Measurements from ENCODE around the gene ZNF606. TPM values are rescaled to one million over a fixed set of nuclear protein-coding genes. Genes with fewer than 3 reads are reported as not detected.
A peak's percentile ranks its signal among the peaks of the same experiment; 100 is the strongest.
"Not testable (repeated sequence)": the region's sequence is repeated elsewhere in the genome, so short reads cannot be mapped to it uniquely, and the experiment has no call there.

Gene ZNF606
- total RNA-seq, 1 donor from 2014 or later, result 16.6 TPM

- no peak for DNase-seq (ENCODE audit: low read depth)
Observed at GRCh38 chr19:58010507-58010906, 7.9 kb upstream of the ZNF606 start.

- DNase-seq (ENCODE audit: low read depth), result no peak
Observed at GRCh38 chr19:58009666-58010301, 7.2 kb upstream of the ZNF606 start.

- no peak for DNase-seq (ENCODE audit: low read depth)
Observed at GRCh38 chr19:58009301-58009665, 6.7 kb upstream of the ZNF606 start.

- DNase-seq (ENCODE audit: low read depth), result not testable (repeated sequence)
Observed at GRCh38 chr19:58008877-58009276, 6.3 kb upstream of the ZNF606 start.

DNA sequence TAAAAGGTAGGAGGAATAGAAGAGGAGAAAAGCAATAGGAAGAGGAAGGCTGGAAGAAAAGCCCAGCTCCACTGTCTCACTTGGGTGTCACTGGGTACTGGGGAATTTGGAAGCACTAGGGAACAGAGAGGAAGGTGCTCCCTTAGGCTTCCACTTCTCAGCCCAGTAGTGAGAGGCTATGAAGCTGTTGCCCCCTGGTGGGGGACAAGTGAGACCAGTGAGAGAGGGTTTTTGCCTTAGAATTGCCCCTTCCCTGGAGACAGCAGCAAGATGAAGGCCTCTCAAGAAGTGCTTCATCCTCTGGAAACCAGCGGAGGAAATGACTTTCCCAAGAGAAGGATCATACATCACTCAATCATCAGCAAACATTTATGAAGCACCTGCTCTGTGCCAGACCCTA, 4.7 kb upstream of the ZNF606 start:
- DNase-seq (ENCODE audit: low read depth), result no peak

GRCh38 chr19:58003174-58003828, 681 bp upstream of the ZNF606 start:
- no peak for DNase-seq (ENCODE audit: low read depth)

DNA sequence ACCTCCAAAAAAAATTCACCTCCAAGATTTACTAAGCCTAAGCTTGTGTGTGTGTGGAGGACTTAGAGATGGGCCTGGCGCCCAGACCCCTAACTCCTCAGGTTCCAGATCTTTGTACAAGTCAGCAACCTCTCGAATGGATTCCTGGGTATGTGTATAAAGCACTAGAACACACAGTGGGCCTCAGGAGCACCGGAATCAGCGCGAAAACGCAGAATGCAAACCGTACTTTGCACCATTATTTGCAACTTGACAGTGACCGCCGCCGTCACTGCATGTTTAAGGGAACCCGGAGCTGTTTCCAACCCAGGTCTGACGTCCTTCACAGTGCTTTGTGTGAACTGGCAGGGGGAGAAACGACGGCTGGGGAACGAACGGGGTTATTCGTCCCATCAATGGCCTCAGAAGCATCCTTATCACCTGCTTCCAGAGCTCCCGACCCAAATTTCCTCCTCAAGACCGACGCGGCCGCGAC, 688 bp downstream of the ZNF606 start:
- DNase-seq (ENCODE audit: low read depth), result no peak

- no peak for DNase-seq (ENCODE audit: low read depth)
Observed at GRCh38 chr19:58000677-58001076, 1.9 kb downstream of the ZNF606 start.

- no peak for DNase-seq (ENCODE audit: low read depth)
Observed at GRCh38 chr19:57992841-57993240, 9.8 kb downstream of the ZNF606 start.

DNA sequence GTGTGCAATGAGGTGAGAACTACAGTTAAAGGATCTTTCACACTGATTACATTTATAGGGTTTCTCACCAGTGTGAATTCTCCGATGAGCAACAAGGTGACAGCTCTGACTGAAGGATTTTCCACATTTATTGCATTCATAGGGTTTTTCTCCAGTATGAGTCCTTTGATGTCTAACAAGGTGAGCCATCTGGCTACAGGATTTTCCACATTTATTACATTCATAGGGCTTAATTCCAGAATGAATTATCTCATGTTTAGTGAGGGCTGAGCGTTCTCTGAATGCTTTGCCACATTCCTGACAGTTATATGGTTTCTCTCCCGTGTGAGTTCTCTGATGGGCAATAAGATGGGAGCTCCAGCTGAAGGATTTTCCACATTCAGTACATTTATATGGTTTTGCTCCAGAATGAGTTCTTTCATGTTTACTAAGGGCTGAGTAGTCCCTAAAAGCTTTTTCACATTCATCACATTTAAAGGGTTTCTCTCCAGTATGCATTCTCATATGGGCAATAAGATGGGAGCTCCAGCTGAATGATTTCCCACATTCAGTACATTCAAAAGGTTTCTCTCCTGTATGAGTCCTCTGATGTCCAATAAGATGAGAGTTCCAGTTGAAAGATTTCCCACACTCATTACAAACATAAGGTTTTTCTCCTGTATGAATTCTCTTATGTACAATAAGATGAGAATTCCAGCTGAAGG, 23.9 kb downstream of the ZNF606 start:
- DNase-seq (ENCODE audit: low read depth), result peak; percentile 10

DNA sequence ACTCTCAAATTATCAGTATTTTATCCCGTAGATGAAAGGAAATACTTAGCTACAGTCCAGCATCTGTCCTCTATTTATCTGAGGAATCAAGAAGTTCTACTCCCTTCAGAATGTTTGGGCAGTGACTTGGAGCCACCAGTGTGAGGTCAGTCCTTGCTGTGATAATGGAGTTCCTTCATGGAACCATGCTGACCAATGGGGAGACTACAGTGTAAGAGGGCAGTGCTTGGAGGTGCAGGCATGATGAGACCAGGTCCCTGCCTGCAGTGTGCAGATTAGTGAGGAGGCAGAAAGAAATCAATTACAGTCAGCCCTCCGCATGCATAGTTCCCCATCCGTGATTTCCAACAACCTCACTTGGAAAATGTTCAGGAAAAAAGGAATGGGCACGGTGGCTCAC, 28.2 kb downstream of the ZNF606 start, which contains the start of gene C19orf18:
Gene C19orf18 (minus strand): TSS at position 101 of the 400 bp plus-strand sequence. CDS start 102 bp downstream, outside the sequence.
- no peak for DNase-seq (ENCODE audit: low read depth)

DNA sequence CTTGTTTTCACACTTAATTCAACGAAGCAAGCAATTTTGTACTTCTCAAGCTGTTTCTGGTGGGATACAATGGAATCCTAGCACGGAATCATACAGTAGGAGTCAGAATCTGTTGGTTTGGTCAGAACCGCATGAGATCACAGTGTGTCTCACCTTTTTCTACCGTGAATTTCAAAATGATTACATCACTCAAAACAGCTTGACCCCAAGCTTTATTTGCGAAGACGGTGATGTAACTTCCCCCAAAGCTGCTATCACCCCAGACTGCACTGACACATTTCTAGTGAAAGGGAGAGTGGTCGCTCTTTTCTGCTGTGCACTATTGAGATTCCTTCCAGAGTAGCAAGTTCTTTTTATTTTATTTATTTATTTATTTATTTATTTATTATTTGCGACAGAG, 37.9 kb downstream of the ZNF606 start:
- no peak for DNase-seq (ENCODE audit: low read depth)

DNA sequence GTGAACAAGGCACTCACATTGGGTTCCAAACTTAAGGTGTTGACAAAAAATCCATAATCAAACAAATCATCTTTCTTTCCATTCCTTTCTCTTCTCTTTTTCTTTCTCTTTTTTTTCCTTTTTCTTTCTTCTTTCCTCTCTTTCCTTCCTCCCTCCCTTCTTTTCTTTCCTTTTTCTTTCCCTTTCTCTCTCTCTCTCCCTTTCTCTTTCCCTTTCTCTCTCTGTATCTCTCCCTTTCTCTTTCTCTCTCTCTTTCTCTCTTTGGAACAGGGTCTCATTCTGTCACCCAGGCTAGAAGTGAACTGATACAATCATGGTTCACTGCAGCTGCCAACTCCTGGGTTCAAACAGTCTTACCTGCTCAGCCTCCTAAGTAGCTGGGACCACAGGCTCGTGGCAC, 40.8 kb downstream of the ZNF606 start:
- DNase-seq (ENCODE audit: low read depth), result no peak

DNA sequence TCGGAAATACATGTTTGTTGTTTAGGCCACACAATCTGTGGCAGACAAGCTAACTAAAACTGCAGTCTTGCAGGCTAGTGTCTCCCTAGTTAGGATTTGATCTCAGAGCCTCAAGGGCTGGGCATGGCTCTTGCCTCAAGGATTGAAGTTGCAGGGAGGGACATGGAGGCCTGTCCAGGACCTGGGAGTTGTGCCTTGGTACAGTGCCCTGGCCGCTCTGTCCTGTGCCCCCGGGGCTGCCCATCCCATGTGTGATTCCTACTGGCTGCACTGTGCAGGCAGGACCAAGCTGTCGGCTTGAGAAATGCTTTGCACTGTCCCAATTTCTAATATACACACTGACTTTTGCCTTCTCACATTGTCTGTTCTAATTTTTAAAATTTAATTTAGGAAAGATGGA, 47.6 kb downstream of the ZNF606 start:
- no peak for DNase-seq (ENCODE audit: low read depth)

- no peak for DNase-seq (ENCODE audit: low read depth)
Observed at GRCh38 chr19:57949702-57950101, 52.9 kb downstream of the ZNF606 start.

- no peak for DNase-seq (ENCODE audit: low read depth)
Observed at GRCh38 chr19:57949296-57949695, 53.3 kb downstream of the ZNF606 start.

GRCh38 chr19:57947419-57948134, 55.0 kb downstream of the ZNF606 start, which contains the start of gene ZNF256:
TSS of gene ZNF256 (minus strand) at chr19:57947706. CDS start at chr19:57947474, 232 bp downstream.
- peak; percentile 97 for DNase-seq (ENCODE audit: low read depth)

DNA sequence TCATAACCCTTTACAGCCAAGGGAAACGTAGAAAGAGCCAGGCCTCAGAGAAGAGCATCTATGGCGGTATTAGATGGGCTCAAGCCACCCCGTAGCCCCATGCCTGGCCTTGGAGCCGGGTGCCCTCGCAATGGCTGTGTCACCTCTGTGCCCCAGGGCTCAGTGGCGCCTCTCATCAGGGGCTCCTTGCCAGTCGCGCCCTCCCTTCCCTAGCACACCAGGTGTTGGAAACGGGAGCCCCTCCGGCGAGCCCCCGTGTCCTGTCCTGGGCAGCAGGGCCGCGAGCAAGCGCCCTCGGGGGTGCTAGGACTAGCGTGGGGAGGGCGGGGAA, 55.6 kb downstream of the ZNF606 start:
- no peak for DNase-seq (ENCODE audit: low read depth)

DNA sequence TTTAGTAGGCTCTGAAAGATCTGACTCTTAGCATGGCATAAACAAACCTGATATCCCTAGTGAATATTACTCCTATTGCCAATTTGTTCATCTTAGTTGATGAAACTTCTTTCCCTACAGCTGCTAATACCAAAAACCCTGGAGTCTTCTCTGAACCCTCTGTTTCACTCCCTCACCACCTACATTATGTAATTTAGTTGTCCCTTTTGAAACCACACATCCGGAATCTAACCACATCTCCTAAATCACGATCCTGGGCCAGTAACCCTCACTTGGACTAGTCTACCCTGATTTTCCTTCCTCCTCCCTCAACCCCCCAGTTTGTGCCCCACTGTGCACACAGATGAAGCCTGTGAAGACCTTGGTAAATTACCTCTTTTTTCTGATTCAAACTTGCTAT, 56.3 kb downstream of the ZNF606 start:
- DNase-seq (ENCODE audit: low read depth), result no peak

DNA sequence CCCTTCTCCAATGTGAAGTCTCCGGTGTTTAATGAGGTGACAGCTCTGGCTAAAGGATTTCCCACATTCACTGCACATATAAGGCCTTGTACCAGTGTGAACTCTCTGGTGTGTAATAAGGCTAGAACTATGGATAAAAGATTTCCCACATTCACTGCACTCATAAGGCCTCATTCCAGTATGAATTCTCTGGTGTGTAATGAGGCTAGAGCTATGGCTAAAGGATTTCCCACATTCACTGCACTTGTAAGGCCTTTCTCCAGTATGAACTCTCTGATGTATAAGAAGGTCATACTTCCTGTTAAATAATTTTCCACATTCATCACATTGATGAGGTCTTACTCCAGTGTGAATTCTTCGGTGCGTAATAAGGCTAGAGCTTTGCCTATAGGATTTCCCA, 61.0 kb downstream of the ZNF606 start:
- no peak for DNase-seq (ENCODE audit: low read depth)

- no peak for DNase-seq (ENCODE audit: low read depth)
Observed at GRCh38 chr19:57935731-57936130, 66.9 kb downstream of the ZNF606 start.
